ENCODE measurements around the gene FSTL4.

FSTL4 gene

GRCh38 chr5:133155326-133155969 lies 456.9 kb downstream of the FSTL4 start:
- DNase-seq (ENCODE audit: insufficient read length, low spot score) = no peak
- FAIRE-seq = no peak

- FAIRE-seq = no peak
- no peak for DNase-seq (ENCODE audit: insufficient read length, low spot score)
Observed at GRCh38 chr5:133154274-133155075, 457.9 kb downstream of the FSTL4 start.

- FAIRE-seq (no peak), DNase-seq (ENCODE audit: insufficient read length, low spot score) (no peak)
Observed at GRCh38 chr5:133150909-133151544, 461.3 kb downstream of the FSTL4 start.

- DNase-seq (ENCODE audit: insufficient read length, low spot score) = no peak
- FAIRE-seq = no peak
Observed at GRCh38 chr5:133149345-133149744, 463.0 kb downstream of the FSTL4 start.

- FAIRE-seq = no peak
- DNase-seq (ENCODE audit: insufficient read length, low spot score) = no peak
Observed at GRCh38 chr5:133147815-133148567, 464.4 kb downstream of the FSTL4 start.

- FAIRE-seq (no peak), DNase-seq (ENCODE audit: insufficient read length, low spot score) (no peak)
Observed at GRCh38 chr5:133147411-133147810, 464.9 kb downstream of the FSTL4 start.

Measured in HTR-8/SVneo (cell line).